HepG2 (cell line): ENCODE results near the gene CD164L2. TPM values are rescaled to one million over a fixed set of nuclear protein-coding genes. Genes with fewer than 3 reads are reported as not detected.
A peak's percentile ranks its signal among the peaks of the same experiment; 100 is the strongest.

Experiments used
- CTCF ChIP-seq: sonication (generic); formaldehyde crosslinking; IDR thresholded peaks from 2 replicates; pipeline ENCODE4 v1.5.0; 2020; ENCODE audit warnings: mild to moderate bottlenecking, missing genetic modification reagents, moderate library complexity
- DMAP1 ChIP-seq: IDR thresholded peaks from 2 replicates; pipeline ENCODE4 v1.6.1; 2016
- DNMT1 ChIP-seq: sonication (generic); formaldehyde crosslinking; IDR thresholded peaks from 2 replicates; pipeline ENCODE4 v1.5.1; 2020; ENCODE audit warnings: mild to moderate bottlenecking, missing genetic modification reagents
- ELF3 ChIP-seq: IDR thresholded peaks from 2 replicates; pipeline ENCODE4 v1.6.1; 2016; ENCODE audit warnings: missing genetic modification reagents, missing compliant biosample characterization
- GATAD1 ChIP-seq: IDR thresholded peaks from 2 replicates; pipeline ENCODE4 v1.6.1; 2016; ENCODE audit warnings: missing genetic modification reagents, missing compliant biosample characterization
- KLF6 ChIP-seq: IDR thresholded peaks from 2 replicates; pipeline ENCODE4 v1.8.0; 2016; ENCODE audit warnings: missing biosample characterization, missing genetic modification reagents
- MAZ ChIP-seq, 2 experiments: sonication (generic) in 1 of 2; formaldehyde crosslinking in 1 of 2; IDR thresholded peaks; 2 replicates each; pipeline versions ENCODE4 v1.5.0 to v1.6.1; 2012 to 2020; ENCODE audit warnings: low read depth in 2 of 2, mild to moderate bottlenecking in 2 of 2, borderline replicate concordance in 1 of 2, improper control_type of control experiment in 1 of 2, low read length in 1 of 2, missing genetic modification reagents in 1 of 2, moderate library complexity in 1 of 2
- RFXAP ChIP-seq: sonication (generic); formaldehyde crosslinking; IDR thresholded peaks from 2 replicates; pipeline ENCODE4 v1.4.0; 2020; ENCODE audit warnings: missing genetic modification reagents, borderline replicate concordance
- SMARCC2 ChIP-seq: fragments of 450-650 bp; IDR thresholded peaks from 2 replicates; pipeline ENCODE4 v1.6.1; 2017; ENCODE audit warnings: antibody characterized with exemption, mild to moderate bottlenecking
- SMARCE1 ChIP-seq: fragments of 450-650 bp; IDR thresholded peaks from 2 replicates; pipeline ENCODE4 v1.6.1; 2017; ENCODE audit warnings: borderline replicate concordance
- USF2 ChIP-seq, 2 experiments: sonication (generic) in 1 of 2; formaldehyde crosslinking in 1 of 2; IDR thresholded peaks; 2 replicates each; pipeline versions ENCODE4 v1.5.1 to v1.6.1; 2011 to 2020; ENCODE audit warnings: borderline replicate concordance in 1 of 2, low read depth in 1 of 2, low read length in 1 of 2, mild to moderate bottlenecking in 1 of 2, missing genetic modification reagents in 1 of 2, moderate library complexity in 1 of 2
- ZBTB34 ChIP-seq: sonication (generic); formaldehyde crosslinking; IDR thresholded peaks from 2 replicates; pipeline ENCODE4 v1.8.0; 2022; ENCODE audit warnings: mild to moderate bottlenecking, missing genetic modification reagents
- ZFY ChIP-seq: sonication (generic); formaldehyde crosslinking; IDR thresholded peaks from 2 replicates; pipeline ENCODE4 v1.4.0; 2020; ENCODE audit warnings: missing genetic modification reagents
- ZNF382 ChIP-seq: sonication (generic); formaldehyde crosslinking; IDR thresholded peaks from 2 replicates; pipeline ENCODE4 v1.5.0; 2020; ENCODE audit warnings: missing genetic modification reagents, mild to moderate bottlenecking, borderline replicate concordance
- ZNF556 ChIP-seq: sonication (generic); formaldehyde crosslinking; IDR thresholded peaks from 2 replicates; pipeline ENCODE4 v1.4.0; 2020; ENCODE audit warnings: mild to moderate bottlenecking, missing genetic modification reagents, borderline replicate concordance
- ZNF713 ChIP-seq: sonication (generic); formaldehyde crosslinking; IDR thresholded peaks from 2 replicates; pipeline ENCODE4 v1.4.0; 2020; ENCODE audit warnings: mild to moderate bottlenecking, missing genetic modification reagents
- ZNF776 ChIP-seq: sonication (generic); formaldehyde crosslinking; IDR thresholded peaks from 2 replicates; pipeline ENCODE4 v1.4.0; 2020; ENCODE audit warnings: mild to moderate bottlenecking, missing genetic modification reagents
- ZNF777 ChIP-seq: sonication (generic); formaldehyde crosslinking; IDR thresholded peaks from 2 replicates; pipeline ENCODE4 v1.4.0; 2020; ENCODE audit warnings: missing genetic modification reagents
- polyA plus RNA-seq, 8 experiments: library from polyadenylated mRNA; depleted of rRNA in 3 of 8; stranded (reverse) in 7 of 8; unstranded in 1 of 8; fragments of >200 nt; fragmentation: Illumina TruSeq in 4 of 8; extraction: Trizol in 4 of 8; gene quantifications; 2 replicates each; pipeline versions ENCODE4 v1.2.1 to v1.2.3, GENCODE V29; 2011 to 2016; ENCODE audit warnings: low read depth in 4 of 8, missing spikeins in 1 of 8, mixed read lengths in 1 of 8; ENCODE audit not compliant: insufficient read depth in 1 of 8
- total RNA-seq, 5 experiments: library from RNA; depleted of rRNA; stranded (reverse); fragments of >200 nt; fragmentation: Illumina TruSeq; extraction: Trizol; gene quantifications; 2 replicates each; pipeline ENCODE4 v1.2.3, GENCODE V29; 2016; ENCODE audit warnings: low read depth in 1 of 5
- TF ChIP-seq, protein P1 (sequence below): IDR thresholded peaks from 2 replicates; pipeline ENCODE4 v1.6.1; 2016; ENCODE audit warnings: mild to moderate bottlenecking, missing biosample characterization, missing genetic modification reagents
- TF ChIP-seq, protein P2 (sequence below): IDR thresholded peaks from 2 replicates; pipeline ENCODE4 v1.6.1; 2016; ENCODE audit warnings: control low read depth

Gene CD164L2
- total and polyA plus RNA-seq, 2 of the 13 experiments (the other 11 are each of a cell fraction or from before 2014, with no cell fraction given) = not detected

DNA sequence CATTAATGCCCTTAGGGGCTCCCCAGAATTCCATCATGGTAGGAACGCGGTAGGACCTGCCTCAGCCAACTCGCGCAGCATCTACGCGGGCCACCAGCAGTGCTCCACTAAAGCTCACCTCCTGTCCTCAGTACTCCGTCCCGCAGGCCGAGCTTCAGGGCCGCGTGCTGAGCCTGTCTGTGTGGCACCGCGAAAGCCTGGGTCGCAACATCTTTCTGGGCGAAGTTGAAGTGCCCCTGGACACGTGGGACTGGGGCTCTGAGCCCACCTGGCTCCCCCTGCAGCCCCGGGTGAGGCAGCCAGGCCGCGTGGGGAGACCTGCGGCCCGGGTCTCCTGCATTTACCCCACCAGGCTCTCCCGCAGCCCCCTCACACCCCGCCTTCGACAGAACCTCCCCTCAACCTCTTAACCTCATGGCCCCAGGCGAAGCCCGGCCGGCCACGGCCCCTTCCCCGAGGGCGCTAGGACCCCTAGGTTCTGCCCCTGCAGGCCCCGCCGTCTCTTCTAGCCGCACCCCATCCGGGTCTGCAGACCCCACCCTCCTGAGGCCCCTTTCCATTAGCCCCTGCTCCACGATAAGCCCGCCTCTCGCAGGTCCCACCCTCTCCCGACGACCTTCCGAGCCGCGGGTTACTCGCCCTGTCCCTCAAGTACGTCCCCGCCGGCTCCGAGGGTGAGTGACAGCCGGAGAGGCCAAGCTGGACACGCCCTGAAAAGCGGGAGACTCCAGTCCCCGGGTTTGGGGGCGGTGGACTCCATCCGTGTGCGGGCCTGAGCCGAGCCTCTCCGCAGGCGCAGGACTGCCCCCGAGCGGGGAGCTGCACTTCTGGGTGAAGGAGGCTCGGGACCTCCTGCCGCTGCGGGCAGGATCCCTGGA, 32.2 kb downstream of the CD164L2 start (continued):
- TF ChIP-seq CTCF (CRISPR knock-in tag) (peak; percentile 68), DMAP1 (CRISPR knock-in tag) (no peak), ZNF777 (CRISPR knock-in tag) (0 out of 2 replicates have a peak, but pooled peaks have one; percentile 42), ZNF382 (CRISPR knock-in tag) (no peak), SMARCC2 (no peak), ZNF556 (no peak), KLF6 (CRISPR knock-in tag) (no peak), ZNF776 (no peak), DNMT1 (CRISPR knock-in tag) (no peak), MAZ (IDR thresholded peaks at IDR 0.05; ENCODE audit: borderline replicate concordance, low read depth, low read length) (peak; percentile 23; the same call in 1 of the 2 replicates), MAZ (CRISPR knock-in tag; IDR thresholded peaks at IDR 0.05; ENCODE audit: low read depth) (no peak), ELF3 (CRISPR knock-in tag) (no peak), ZFY (peak; percentile 47; the same call in 1 of the 2 replicates), ZNF713 (CRISPR knock-in tag) (no peak), RFXAP (peak; percentile 32; the same call in 1 of the 2 replicates), GATAD1 (CRISPR knock-in tag) (no peak), USF2 (IDR thresholded peaks at IDR 0.05; ENCODE audit: low read depth, low read length) (no peak), USF2 (CRISPR knock-in tag; IDR thresholded peaks at IDR 0.05; ENCODE audit: borderline replicate concordance) (no peak), ZBTB34 (CRISPR knock-in tag) (no peak), SMARCE1 (no peak)
- TF ChIP-seq, protein P1, sequence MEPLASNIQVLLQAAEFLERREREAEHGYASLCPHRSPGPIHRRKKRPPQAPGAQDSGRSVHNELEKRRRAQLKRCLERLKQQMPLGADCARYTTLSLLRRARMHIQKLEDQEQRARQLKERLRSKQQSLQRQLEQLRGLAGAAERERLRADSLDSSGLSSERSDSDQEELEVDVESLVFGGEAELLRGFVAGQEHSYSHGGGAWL = 0 out of 2 replicates have a peak, but pooled peaks have one; percentile 22
- TF ChIP-seq, protein P2, sequence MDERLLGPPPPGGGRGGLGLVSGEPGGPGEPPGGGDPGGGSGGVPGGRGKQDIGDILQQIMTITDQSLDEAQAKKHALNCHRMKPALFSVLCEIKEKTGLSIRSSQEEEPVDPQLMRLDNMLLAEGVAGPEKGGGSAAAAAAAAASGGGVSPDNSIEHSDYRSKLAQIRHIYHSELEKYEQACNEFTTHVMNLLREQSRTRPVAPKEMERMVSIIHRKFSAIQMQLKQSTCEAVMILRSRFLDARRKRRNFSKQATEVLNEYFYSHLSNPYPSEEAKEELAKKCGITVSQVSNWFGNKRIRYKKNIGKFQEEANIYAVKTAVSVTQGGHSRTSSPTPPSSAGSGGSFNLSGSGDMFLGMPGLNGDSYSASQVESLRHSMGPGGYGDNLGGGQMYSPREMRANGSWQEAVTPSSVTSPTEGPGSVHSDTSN = peak; percentile 87
